ENCODE results near the gene PHACTR2.

The PHACTR2 gene

GRCh38 chr6:143877584-143878271 lies 200.0 kb downstream of the PHACTR2 start:
- DNase-seq (ENCODE audit: low read depth) = no peak
- no peak overlapping the region for H3K4me3 ChIP-seq (ENCODE audit: low read depth, low read length)

GRCh38 chr6:143878272-143878760 lies 200.6 kb downstream of the PHACTR2 start:
- no peak for DNase-seq (ENCODE audit: low read depth)
- H3K4me3 ChIP-seq (ENCODE audit: low read depth, low read length) = no peak overlapping the region

DNA sequence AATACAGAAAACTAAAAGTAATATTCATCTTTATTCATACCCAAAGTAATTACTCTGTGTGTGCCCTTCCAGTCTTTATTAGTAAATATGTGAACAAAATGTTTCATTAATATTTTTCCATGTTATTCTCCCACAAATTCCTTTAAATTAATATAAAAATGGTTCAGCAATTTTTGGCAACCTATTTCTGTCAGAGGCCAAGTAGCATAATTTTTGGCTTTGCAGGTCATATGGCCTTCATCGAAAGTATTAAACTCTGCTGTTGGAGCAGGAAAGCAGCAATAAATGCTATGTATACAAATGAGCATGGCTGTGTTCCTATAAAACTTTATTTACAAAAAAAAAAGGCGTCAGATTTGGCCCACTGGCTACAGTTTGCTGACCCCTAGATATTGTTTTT lies 202.6 kb downstream of the PHACTR2 start:
- H3K4me3 ChIP-seq (ENCODE audit: low read depth, low read length) = no peak overlapping the region
- no peak for DNase-seq (ENCODE audit: low read depth)
